ENCODE data around the gene MTCL1.

DNA sequence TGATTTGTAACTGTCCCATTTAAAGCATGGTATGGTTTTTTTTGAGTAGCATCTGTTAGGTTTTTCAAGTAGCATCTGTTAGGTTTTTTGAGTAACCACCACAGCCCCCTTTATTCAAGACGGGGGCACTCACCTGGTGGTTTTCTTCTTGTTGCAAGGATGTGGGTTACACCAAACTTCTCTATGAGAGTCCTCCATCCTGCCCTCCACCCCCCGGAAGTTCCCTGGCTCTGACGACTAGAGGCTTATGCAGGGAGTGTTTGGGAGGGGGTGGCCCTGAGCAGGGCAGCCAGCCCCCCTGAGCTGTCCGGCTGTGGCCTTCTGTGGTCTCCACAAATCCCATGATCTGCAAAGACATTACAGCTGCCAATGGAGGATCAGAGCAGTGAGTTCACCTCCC lies 39.3 kb downstream of the MTCL1 start:
- TF ChIP-seq, protein P1, sequence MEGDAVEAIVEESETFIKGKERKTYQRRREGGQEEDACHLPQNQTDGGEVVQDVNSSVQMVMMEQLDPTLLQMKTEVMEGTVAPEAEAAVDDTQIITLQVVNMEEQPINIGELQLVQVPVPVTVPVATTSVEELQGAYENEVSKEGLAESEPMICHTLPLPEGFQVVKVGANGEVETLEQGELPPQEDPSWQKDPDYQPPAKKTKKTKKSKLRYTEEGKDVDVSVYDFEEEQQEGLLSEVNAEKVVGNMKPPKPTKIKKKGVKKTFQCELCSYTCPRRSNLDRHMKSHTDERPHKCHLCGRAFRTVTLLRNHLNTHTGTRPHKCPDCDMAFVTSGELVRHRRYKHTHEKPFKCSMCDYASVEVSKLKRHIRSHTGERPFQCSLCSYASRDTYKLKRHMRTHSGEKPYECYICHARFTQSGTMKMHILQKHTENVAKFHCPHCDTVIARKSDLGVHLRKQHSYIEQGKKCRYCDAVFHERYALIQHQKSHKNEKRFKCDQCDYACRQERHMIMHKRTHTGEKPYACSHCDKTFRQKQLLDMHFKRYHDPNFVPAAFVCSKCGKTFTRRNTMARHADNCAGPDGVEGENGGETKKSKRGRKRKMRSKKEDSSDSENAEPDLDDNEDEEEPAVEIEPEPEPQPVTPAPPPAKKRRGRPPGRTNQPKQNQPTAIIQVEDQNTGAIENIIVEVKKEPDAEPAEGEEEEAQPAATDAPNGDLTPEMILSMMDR (IDR thresholded peaks at IDR 0.05; ENCODE audit: borderline replicate concordance, extremely low read depth, low read length, poor library complexity, severe bottlenecking) = no peak
- TF ChIP-seq EZH2 (IDR thresholded peaks at IDR 0.05; ENCODE audit: borderline replicate concordance, low read depth, low read length, severe bottlenecking) = no peak
